HG02938 (cell line): Measurements from ENCODE around the gene RNU6-1.

Experiments
- ATAC-seq: cut with Tn5 transposase; IDR thresholded peaks from one replicate; pipeline ENCODE4 v1.9.1; 2021; ENCODE audit warnings: mild to moderate bottlenecking, moderate library complexity; ENCODE audit not compliant: unreplicated experiment

Gene RNU6-1

DNA sequence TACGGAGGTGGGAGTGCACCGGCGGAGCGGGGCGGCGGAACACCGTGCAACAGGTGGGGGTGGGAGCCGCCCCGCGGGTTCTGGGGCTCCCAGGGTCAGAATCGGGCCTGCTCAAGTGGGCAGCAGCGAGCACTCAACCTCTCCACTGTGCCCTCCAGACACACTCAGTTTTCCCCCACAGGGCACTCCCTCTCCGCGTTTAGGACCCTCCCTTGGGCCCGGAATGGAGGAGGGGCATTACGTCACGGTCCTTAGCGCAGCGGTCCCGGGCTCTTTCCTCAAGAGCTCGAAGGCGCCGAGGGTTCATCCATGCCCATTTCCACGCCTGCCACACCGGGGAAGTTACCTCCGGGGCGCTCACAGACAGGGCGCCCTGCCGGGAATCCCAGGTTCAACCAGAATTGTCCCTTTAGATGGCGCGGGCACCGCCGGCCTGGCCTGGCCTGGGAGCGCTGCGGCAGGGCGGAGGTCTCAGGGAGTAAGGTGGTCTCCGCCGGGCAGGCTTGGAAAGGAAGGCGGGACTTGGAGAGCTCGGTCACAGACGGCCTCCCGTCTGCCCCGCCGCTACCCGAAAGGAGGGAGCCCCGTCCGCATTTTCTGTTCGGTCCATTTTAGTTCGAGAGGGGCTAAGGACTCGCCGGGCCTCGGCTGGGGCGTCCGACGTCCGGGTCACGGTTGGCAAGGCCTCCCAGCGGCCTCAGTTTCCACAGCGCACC is 5.1 kb downstream of the RNU6-1 start:
- no peak for ATAC-seq

DNA sequence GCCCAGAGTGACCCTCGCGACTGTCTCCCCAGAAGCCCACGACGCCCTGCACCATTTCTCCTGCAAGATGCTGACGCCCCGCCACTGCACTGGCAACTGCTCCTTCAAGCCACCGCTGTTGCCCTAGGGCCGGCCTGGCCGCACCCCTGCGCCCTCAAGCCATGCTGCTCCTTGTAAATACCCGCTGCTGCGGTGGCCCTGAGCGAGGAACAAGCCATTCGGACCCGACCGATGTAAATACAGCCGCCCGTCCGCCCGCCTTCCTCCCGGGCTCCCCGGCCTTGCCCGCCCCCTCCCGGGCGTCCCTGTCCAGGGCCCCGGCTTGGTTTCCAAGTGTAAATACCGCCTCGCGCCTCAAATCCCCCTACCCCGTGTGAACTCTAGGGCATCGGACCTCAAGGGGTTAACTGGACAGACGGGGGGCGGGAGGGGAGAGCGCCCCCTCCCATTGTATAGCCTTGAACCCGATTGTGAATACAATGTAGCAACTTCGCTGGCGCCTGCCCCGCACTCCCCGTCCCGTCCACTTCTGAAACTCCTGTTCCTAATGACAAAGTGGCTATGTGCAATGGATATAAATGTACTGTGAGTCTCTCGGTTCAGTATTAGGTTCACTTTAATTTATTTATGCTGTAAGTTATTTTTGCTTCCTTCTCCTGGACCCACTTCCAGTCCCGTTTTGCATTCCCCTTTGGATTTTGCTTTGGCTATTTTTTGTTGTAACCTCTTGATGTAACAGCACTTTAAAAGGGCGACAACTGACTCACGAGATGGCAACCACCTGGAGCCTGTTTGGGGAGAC is 5.9 kb downstream of the RNU6-1 start:
- no peak for ATAC-seq

GRCh38 chr15:67832897-67833709 is 6.7 kb downstream of the RNU6-1 start:
- ATAC-seq = no peak

- no peak for ATAC-seq
Observed at GRCh38 chr15:67832031-67832551, 7.8 kb downstream of the RNU6-1 start.

DNA sequence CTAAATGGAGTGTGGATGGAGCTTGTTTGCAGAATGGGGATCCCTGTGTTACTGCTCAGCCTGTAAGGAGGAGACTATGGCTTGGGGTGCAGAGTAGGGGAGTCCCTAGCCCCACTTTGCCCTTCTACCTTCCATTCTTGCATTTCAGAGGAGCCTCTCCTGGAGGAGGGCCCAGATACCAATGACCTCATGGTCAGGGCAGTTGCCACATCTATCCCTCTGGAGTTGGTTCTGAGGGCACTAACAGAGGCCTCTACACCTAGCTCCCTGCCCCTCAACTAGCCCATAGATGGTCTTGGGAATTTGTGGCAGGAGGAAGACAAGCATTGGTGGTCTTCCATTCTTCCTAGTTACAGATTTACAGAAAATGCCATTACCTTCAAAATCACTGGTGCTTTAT is 8.5 kb downstream of the RNU6-1 start:
- ATAC-seq = no peak

DNA sequence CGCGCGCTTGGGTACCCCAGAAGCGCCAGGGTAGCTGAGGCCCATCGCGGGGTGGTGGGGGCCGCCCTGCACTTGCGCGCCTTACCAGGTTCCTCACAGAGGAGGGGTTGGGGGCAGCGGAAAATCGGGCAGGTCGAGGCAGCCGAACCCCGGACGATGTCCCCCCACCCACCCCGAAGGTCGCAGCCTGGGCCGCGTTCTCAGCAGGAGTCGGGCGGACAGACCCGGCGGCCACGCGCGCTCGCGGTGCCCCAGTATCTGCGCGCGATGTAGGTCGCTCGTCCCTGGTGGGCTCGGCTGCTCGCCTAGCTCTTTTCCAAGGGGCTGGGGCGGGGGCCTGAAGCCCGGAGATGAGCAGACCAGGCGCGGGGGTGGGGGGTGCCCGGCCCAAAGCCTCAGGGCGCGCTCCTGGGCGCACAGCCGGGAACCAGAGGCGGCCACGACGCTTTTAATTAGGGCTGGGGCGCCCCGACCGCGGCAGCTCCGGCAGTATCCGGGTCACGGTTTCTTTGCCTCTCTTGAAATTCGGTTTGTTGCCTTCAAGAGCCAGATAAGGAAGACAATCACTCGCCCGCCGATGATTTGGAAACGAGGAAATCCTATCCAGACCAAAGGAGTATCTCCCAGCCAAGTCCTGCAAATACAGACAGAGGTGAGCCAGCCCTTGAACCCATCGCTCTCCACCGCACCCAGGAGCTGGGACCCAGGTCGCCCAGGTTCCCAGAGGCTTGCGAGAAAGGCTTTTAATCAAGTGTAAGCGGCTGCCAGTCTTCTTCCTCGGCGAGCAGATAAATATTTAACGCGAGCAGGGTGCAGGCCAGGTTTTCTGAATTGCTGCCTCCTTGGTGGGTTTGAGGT is 10.0 kb downstream of the RNU6-1 start:
- ATAC-seq = no peak

DNA sequence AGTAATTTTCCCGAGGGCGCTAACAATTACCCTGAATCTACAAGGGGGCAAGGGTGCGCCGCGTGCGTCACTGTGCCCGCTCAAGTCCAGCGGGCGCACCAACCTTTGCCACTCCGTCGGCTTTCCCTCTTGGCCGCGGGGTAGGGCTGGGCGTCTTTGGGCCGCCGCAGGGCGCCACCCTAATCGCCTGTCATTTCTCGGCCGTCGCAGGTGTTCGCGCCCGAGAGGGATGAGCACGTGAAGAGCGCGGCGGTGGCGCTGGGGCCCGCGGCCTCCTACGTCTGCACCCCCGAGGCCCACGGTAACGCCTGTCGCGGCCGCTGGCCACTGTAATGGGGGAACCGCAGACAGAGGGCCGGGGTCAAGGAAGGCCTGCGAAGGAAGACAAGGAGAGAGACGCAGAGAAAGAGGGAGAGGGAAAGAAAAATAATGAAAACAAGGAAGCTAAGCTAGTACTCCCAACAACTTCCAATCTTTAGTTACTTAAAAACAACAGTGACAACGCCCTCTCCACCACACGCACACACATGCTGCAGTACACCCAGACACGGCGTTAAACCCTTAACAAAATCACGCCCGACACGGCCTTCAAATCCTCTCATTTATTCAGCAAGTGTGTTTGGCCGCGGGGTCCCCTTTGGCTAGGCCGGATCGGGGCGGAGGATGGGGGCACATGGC is 10.7 kb downstream of the RNU6-1 start:
- ATAC-seq = no peak

DNA sequence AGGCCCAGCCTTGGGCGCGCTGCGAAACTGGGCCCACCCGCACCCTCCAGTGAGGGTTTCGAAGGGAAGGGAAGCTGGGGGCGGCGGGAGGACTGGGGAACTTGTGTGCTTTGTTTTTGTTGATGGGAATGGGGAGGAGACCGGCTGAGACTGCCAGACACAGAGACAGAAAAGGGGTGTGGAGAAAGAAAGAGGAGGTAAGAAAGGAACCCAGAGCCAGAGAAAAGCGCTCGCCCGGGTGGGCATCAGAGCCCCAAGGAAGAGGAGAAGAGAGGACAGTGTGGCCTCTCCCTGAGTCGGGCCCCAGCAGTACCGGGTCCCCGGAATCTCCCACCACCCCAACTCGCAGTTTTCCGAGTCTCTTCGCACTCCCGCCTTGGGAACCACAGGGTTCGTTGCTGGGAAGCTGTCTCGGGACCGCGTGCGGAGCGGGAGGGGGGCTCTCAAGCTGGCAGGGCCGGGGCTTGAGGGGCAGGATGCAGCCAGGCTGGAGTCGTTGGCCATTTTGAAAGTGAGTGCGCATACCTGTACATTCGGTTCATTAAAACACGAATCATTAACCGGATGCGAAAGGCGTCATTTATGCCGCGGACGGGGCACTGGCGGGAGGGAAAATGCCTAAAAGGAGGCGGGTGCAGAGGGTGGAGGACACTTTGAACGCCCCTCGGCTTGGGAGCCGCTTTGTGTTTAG is 11.4 kb downstream of the RNU6-1 start:
- no peak for ATAC-seq

DNA sequence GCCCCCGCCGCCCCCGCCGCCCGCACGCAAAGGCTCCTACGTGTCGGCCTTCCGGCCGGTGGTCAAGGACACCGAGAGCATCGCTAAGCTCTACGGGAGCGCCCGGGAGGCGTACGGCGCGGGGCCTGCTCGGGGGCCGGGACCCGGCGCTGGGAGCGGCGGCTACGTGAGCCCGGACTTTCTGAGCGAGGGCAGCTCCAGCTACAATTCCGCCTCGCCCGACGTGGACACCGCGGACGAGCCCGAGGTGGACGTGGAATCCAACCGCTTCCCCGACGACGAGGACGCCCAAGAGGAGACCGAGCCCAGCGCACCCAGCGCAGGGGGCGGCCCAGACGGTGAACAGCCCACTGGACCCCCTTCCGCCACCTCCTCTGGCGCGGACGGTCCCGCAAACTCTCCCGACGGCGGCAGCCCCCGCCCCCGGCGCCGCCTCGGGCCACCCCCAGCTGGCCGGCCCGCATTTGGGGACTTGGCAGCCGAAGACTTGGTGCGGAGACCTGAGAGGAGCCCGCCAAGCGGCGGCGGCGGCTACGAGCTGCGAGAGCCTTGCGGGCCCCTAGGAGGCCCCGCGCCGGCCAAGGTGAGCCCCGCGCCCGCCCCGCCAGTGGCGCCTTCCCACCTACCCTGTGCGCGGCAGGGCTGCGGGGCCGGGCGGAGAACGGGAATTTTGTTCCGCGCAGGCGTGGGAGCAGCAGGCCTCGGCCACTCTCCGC is 12.1 kb downstream of the RNU6-1 start:
- ATAC-seq = no peak

DNA sequence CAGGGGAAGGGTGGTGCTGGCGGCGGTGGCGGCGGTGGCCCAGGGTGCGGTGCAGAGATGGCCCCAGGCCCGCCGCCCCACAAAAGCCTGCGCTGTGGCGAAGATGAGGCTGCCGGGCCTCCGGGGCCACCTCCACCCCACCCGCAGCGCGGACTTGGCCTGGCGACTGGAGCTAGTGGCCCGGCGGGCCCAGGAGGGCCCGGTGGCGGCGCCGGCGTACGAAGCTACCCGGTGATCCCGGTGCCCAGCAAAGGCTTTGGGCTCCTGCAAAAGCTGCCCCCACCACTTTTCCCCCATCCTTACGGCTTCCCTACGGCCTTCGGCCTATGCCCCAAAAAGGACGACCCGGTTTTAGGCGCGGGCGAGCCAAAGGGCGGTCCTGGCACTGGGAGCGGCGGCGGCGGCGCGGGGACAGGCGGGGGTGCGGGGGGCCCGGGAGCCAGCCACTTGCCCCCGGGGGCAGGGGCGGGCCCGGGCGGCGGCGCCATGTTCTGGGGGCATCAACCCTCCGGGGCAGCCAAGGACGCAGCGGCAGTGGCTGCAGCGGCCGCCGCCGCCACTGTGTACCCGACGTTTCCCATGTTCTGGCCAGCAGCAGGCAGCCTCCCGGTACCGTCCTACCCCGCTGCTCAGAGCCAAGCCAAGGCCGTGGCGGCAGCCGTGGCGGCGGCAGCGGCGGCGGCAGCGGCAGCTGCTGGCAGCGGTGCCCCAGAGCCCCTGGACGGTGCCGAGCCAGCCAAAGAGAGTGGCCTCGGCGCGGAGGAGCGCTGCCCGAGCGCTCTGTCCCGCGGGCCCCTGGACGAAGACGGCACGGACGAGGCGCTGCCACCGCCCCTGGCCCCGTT is 12.9 kb downstream of the RNU6-1 start:
- no peak for ATAC-seq

- ATAC-seq = no peak
Observed at GRCh38 chr15:67825881-67826716, 13.7 kb downstream of the RNU6-1 start.

- no peak for ATAC-seq
Observed at GRCh38 chr15:67824976-67825880, 14.6 kb downstream of the RNU6-1 start, which contains the start of gene SKOR1. TSS of gene SKOR1 (plus strand) at chr15:67825509. CDS start at chr15:67825603, 94 bp downstream.

- ATAC-seq = no peak
Observed at GRCh38 chr15:67824197-67824968, 15.5 kb downstream of the RNU6-1 start.

GRCh38 chr15:67823314-67824196 is 16.3 kb downstream of the RNU6-1 start:
- no peak for ATAC-seq
